Chondrocyte (in vitro differentiated cells): ENCODE measurements around the gene NKX3-2. TPM values are rescaled to one million over a fixed set of nuclear protein-coding genes. Genes with fewer than 3 reads are reported as not detected.

ENCODE experiments used
- DNase-seq: peaks from one replicate; pipeline ENCODE4 v3.0.0; 2021; ENCODE audit warnings: mixed read lengths, low spot score
- H3K27ac Mint-ChIP-seq: one replicate; pipeline ENCODE4 v1.8.0; 2021; ENCODE audit warnings: mild to moderate bottlenecking, moderate library complexity, mixed read lengths; ENCODE audit not compliant: unreplicated experiment
- H3K27me3 Mint-ChIP-seq: 2 replicates; pipeline ENCODE4 v1.8.0; 2021; ENCODE audit warnings: low read depth, mixed read lengths
- H3K36me3 Mint-ChIP-seq: 2 replicates; pipeline ENCODE4 v1.8.0; 2021; ENCODE audit warnings: low read depth, mixed read lengths
- H3K4me1 Mint-ChIP-seq: 2 replicates; pipeline ENCODE4 v1.8.0; 2021; ENCODE audit warnings: low read depth, mild to moderate bottlenecking, mixed read lengths
- H3K4me3 Mint-ChIP-seq: one replicate; pipeline ENCODE4 v1.8.0; 2021; ENCODE audit warnings: mild to moderate bottlenecking, moderate library complexity, mixed read lengths; ENCODE audit not compliant: unreplicated experiment
- H3K9me3 Mint-ChIP-seq: 2 replicates; pipeline ENCODE4 v1.8.0; 2021; ENCODE audit warnings: low read depth, mixed read lengths
- total RNA-seq: library from RNA; stranded (reverse); gene quantifications from 3 replicates; pipeline ENCODE4 v1.2.1, GENCODE V29; 2021
- TF ChIP-seq, protein P1 (sequence below): fragments of 200-600 bp; sonication (generic); IDR thresholded peaks from 2 replicates; pipeline ENCODE4 v1.5.0; 2021; ENCODE audit warnings: antibody characterized with exemption, mild to moderate bottlenecking, moderate library complexity

Gene NKX3-2
- total RNA-seq, 1 donor from 2014 or later, result 2.4 TPM

DNA sequence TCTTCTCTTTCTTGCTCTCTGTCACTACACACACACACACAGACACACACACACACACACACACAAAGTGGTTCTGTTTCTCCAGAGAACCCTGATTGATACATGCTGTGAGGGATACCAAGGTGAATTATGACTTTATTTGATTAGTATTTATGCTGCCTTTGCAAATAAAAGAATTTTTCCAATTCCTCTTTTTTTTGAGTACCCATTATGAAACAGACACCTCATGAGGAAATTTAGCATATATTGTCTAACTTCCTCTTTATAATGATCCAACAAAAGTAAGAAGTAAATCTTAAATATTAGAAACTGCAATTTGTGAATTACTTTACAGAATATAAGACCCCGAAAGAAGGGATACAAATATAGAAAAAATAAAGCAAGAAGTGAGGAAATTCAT, 45.8 kb downstream of the NKX3-2 start:
- TF ChIP-seq, protein P1, sequence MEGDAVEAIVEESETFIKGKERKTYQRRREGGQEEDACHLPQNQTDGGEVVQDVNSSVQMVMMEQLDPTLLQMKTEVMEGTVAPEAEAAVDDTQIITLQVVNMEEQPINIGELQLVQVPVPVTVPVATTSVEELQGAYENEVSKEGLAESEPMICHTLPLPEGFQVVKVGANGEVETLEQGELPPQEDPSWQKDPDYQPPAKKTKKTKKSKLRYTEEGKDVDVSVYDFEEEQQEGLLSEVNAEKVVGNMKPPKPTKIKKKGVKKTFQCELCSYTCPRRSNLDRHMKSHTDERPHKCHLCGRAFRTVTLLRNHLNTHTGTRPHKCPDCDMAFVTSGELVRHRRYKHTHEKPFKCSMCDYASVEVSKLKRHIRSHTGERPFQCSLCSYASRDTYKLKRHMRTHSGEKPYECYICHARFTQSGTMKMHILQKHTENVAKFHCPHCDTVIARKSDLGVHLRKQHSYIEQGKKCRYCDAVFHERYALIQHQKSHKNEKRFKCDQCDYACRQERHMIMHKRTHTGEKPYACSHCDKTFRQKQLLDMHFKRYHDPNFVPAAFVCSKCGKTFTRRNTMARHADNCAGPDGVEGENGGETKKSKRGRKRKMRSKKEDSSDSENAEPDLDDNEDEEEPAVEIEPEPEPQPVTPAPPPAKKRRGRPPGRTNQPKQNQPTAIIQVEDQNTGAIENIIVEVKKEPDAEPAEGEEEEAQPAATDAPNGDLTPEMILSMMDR, result no peak
- no peaks in the 10 kb centered on the region for H3K36me3 Mint-ChIP-seq
- H3K27ac Mint-ChIP-seq, result no peak overlapping the region
- no peaks in the 10 kb centered on the region for H3K9me3 Mint-ChIP-seq
- no peaks in the 10 kb centered on the region for H3K4me1 Mint-ChIP-seq
- no peak for DNase-seq
- H3K4me3 Mint-ChIP-seq, result no peak overlapping the region
- H3K27me3 Mint-ChIP-seq, result peaks cover 22% of the 10 kb centered on the region

DNA sequence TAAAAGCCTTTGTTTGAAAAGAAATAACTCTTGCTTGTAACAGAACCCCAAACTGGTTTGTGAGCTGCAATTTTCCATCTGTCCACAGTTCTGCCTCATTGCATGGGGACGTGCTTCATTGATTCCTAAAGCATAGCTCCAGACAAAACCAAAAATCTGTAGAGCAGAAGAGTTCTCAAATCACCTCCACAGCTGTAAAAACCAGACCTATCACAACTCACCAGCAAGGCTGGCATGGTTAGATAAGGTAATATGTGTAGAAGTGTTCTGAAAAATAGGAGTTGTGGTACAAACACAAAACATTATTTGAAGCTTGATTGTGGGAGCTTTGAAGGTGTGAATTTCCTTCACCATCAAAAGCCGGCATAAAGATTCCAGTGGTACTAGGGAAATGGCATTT, 47.7 kb downstream of the NKX3-2 start:
- Mint-ChIP-seq H3K9me3 (no peaks in the 10 kb centered on the region), H3K27me3 (peaks cover 19% of the 10 kb centered on the region), H3K4me1 (no peaks in the 10 kb centered on the region), H3K4me3 (no peak overlapping the region), H3K36me3 (no peaks in the 10 kb centered on the region), H3K27ac (no peak overlapping the region)
- no peak for DNase-seq
- TF ChIP-seq, protein P1, result no peak

DNA sequence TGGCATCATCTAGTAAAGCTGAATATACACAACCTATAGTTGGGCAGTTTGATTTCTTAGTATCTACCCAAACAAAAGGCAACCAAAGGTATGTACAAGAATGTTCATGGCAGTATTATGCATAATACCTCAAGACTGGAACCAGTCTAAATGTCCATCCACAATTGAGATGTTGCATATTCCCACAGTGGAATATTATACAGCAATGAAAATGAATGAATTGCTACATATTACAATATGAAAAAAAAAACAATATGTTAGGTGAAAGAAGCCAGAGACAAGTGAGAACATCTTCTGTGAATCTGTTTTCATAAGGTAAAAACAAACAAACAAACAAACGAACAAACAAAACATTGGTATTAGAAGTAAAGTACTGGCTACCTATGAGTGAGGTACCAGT, 48.6 kb downstream of the NKX3-2 start:
- no peak overlapping the region for H3K4me3 Mint-ChIP-seq
- TF ChIP-seq, protein P1, result no peak
- H3K36me3 Mint-ChIP-seq, result no peaks in the 10 kb centered on the region
- no peak overlapping the region for H3K27ac Mint-ChIP-seq
- no peaks in the 10 kb centered on the region for H3K9me3 Mint-ChIP-seq
- peaks cover 17% of the 10 kb centered on the region for H3K27me3 Mint-ChIP-seq
- no peaks in the 10 kb centered on the region for H3K4me1 Mint-ChIP-seq
- DNase-seq, result no peak

DNA sequence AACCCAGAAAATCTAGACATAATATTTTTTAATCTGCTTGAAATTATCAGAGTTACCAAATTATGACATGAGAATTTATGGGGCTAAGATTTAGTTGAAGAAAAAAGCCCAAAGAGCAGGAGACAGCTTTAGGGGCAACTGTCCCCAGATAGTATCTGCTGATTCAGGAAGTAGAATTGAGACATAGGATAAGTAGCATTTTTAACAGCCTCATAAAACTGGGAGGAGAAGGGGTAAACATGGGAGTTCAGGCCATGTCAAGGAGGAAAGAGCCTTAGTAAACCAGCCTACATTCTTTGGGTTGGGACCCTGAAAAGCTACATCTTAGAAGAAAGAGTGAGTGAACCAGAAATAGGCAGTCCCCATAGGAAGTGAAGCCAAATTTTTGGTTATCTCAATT, 50.5 kb downstream of the NKX3-2 start:
- H3K27ac Mint-ChIP-seq, result no peak overlapping the region
- H3K4me1 Mint-ChIP-seq, result no peaks in the 10 kb centered on the region
- no peaks in the 10 kb centered on the region for H3K9me3 Mint-ChIP-seq
- DNase-seq, result no peak
- H3K27me3 Mint-ChIP-seq, result peaks cover 11% of the 10 kb centered on the region
- TF ChIP-seq, protein P1, result no peak
- no peaks in the 10 kb centered on the region for H3K36me3 Mint-ChIP-seq
- H3K4me3 Mint-ChIP-seq, result no peak overlapping the region

GRCh38 chr4:13492747-13493146, 51.6 kb downstream of the NKX3-2 start:
- no peaks in the 10 kb centered on the region for H3K36me3 Mint-ChIP-seq
- H3K27me3 Mint-ChIP-seq, result peaks cover 5% of the 10 kb centered on the region
- DNase-seq, result no peak
- peaks cover 3% of the 10 kb centered on the region for H3K9me3 Mint-ChIP-seq
- no peak overlapping the region for H3K27ac Mint-ChIP-seq
- no peak overlapping the region for H3K4me3 Mint-ChIP-seq
- H3K4me1 Mint-ChIP-seq, result no peaks in the 10 kb centered on the region
- TF ChIP-seq, protein P1, result no peak

Other genes starting within 250 kb of the NKX3-2 start
- 11.3 to 14.6 TPM (median 13.8 TPM) in 3 replicates for gene RAB28, start 60.2 kb downstream of the NKX3-2 start, total RNA-seq
- gene BOD1L1, start 83.2 kb upstream of the NKX3-2 start, total RNA-seq, result 31.7 to 35.8 TPM (median 35.0 TPM) in 3 replicates